Epithelial cell of esophagus (primary cell): ENCODE results near the gene FLRT3.

Experiments used
- DNase-seq: peaks from one replicate; pipeline ENCODE4 v3.0.0; 2010; ENCODE audit warnings: low read depth
- H3K4me3 ChIP-seq: 2 replicates; pipeline ENCODE4 v1.5.1; 2011; ENCODE audit warnings: mild to moderate bottlenecking, low read length, control low read depth
- TF ChIP-seq, protein P1 (sequence below): IDR thresholded peaks from 2 replicates; pipeline ENCODE4 v1.5.1; 2011; ENCODE audit warnings: low read depth, mild to moderate bottlenecking, low read length, control low read depth, inconsistent platforms; ENCODE audit not compliant: insufficient read depth; ENCODE audit errors: missing control alignments

The FLRT3 gene

DNA sequence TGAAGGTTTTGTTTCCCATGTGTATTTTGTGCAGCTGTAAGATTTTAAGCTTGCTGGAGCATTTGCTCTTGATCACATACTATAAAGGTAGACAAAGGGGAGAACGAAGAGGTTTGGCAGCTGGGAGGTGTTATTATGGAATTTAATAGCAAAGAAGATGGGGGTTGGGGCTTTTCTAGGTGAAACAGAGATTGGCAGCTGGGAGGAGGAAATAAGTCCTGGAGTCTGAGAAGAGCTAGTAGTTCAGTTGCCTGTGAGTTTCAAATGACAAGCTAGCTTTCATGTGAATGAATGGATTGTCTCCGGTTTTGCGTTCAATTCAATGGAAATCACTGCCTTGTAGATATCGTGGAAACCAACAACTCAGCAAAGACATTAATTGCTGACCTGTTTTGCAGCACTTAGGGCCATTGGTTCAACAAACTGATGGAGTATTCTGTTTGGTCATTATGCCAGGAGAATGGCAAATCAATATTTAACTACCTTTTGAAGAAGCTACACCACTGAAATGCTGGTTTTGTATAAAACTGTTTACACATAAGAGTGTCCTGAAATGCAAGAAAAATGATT lies 38.1 kb upstream of the FLRT3 start:
- no peak for DNase-seq
- H3K4me3 ChIP-seq = no peak overlapping the region
- TF ChIP-seq, protein P1, sequence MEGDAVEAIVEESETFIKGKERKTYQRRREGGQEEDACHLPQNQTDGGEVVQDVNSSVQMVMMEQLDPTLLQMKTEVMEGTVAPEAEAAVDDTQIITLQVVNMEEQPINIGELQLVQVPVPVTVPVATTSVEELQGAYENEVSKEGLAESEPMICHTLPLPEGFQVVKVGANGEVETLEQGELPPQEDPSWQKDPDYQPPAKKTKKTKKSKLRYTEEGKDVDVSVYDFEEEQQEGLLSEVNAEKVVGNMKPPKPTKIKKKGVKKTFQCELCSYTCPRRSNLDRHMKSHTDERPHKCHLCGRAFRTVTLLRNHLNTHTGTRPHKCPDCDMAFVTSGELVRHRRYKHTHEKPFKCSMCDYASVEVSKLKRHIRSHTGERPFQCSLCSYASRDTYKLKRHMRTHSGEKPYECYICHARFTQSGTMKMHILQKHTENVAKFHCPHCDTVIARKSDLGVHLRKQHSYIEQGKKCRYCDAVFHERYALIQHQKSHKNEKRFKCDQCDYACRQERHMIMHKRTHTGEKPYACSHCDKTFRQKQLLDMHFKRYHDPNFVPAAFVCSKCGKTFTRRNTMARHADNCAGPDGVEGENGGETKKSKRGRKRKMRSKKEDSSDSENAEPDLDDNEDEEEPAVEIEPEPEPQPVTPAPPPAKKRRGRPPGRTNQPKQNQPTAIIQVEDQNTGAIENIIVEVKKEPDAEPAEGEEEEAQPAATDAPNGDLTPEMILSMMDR = no peak

DNA sequence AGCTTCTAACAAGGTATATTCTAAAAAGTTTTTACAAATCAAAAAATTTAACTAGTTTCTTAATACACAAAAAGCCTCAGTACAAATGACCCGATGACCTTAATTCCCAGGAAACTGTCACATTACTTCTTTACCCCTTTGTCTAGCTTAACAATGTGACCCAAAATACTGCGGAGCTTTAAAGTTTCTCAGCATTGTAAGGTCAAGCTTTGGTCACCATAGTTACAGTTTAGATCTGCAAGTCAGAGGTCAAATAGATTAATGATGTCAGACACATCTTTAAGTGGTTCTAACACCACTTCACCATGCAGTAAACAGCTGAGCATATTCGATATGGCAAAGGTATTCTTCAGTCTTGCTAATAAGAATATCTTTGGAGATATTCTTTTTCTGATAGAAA lies 36.8 kb upstream of the FLRT3 start:
- H3K4me3 ChIP-seq = no peak overlapping the region
- TF ChIP-seq, protein P1 = no peak
- DNase-seq = no peak

- TF ChIP-seq, protein P1 = no peak
- DNase-seq = no peak
- no peak overlapping the region for H3K4me3 ChIP-seq
Observed at GRCh38 chr20:14361509-14362345, 24.3 kb upstream of the FLRT3 start.

GRCh38 chr20:14360416-14360815 lies 23.0 kb upstream of the FLRT3 start:
- DNase-seq = peak; percentile 63
- H3K4me3 ChIP-seq = no peak overlapping the region
- TF ChIP-seq, protein P1 = no peak

DNA sequence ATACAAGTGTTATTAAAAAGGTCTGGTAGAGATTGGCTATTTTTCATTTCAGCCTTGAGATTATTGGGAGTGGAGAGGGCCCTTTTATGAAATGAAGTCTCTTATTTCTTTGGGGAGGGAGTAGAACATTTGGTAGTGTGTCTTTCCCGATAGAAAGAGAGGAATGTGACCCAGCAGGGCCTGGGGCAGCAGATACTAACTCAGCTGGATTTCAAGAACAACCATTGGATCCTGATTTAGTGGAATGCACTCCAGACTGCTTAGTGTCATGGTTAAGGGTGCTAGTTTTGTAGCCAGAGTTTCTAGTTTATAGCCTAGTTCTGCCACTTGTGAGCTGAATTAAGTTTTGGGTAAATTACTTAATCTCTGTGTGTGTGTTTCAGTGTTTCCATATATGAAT lies 18.4 kb upstream of the FLRT3 start:
- H3K4me3 ChIP-seq = no peak overlapping the region
- TF ChIP-seq, protein P1 = no peak
- no peak for DNase-seq

- TF ChIP-seq, protein P1 = no peak
- no peak for DNase-seq
- H3K4me3 ChIP-seq = no peak overlapping the region
Observed at GRCh38 chr20:14344746-14345145, 7.3 kb upstream of the FLRT3 start.
